Activated gamma-delta T cell treated with Interleukin-2 at 50 U/mL for 16 hours (primary cell): Measurements from ENCODE around the gene WDR74.
A peak's percentile ranks its signal among the peaks of the same experiment; 100 is the strongest.
"Not testable (repeated sequence)": the region's sequence is repeated elsewhere in the genome, so short reads cannot be mapped to it uniquely, and the experiment has no call there.

Experiments used
- DNase-seq: peaks from one replicate; pipeline ENCODE4 v3.0.0-alpha.2; 2020

Gene WDR74

DNA sequence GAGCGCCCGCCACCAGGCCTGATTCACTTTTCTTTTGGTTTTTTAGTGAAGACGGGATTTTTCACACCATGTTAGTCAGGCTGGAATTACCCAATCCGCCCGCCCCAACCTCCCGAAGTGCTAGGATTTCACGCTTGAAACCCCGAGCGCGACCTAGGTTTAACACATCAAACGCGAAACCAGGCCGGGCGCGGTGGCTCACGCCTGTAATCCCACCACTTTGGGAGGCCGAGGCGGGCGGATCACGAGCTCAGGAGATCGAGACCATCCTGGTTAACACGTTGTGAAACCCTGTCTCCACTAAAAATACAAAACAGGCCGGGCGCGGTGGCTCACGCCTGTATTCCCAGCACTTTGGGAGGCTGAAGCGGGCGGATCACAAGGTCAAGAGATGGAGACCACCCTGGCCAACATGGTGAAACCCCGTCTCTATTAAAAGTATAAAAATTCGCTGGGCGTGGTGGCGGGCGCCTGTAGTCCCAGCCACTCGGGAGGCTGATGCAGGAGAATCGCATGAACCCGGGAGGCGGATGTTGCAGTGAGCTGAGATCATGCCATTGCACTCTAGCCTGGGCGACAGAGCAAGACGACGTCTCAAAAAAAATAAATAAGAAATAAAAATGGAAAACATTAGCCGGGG is 1.5 kb upstream of the WDR74 start:
- DNase-seq, result peak; percentile 70

GRCh38 chr11:62835336-62835735 is 4.1 kb downstream of the WDR74 start:
- no peak for DNase-seq

- no peak for DNase-seq
Observed at GRCh38 chr11:62832336-62833234, 6.8 kb downstream of the WDR74 start, which contains the start of gene TEX54. TSS of gene TEX54 (minus strand) at chr11:62832841.

- DNase-seq, result peak; percentile 100
Observed at GRCh38 chr11:62831520-62832335, 7.7 kb downstream of the WDR74 start, which contains the start of gene STX5. TSS of gene STX5 (minus strand) at chr11:62832051. CDS start at chr11:62831243, 808 bp downstream.

- no peak for DNase-seq
Observed at GRCh38 chr11:62830904-62831519, 8.4 kb downstream of the WDR74 start.

DNA sequence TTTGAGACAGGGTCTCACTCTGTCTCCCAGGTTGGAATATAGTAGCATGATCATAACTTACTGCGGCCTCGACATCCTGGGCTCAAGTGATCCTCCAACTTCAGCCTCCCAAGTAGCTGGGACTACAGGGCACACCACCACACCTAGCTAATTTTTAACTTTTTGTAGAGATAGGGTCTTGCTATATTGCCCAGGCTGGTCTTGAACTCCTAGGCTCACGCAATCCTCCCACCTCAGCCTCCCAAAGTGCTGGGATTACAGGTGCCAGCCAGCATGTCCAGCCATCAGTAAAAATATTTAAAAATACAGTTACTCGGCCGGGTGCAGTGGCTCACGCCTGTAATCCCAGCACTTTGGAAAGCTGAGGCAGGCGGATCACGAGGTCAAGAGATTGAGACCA is 11.3 kb downstream of the WDR74 start:
- DNase-seq, result not testable (repeated sequence)

DNA sequence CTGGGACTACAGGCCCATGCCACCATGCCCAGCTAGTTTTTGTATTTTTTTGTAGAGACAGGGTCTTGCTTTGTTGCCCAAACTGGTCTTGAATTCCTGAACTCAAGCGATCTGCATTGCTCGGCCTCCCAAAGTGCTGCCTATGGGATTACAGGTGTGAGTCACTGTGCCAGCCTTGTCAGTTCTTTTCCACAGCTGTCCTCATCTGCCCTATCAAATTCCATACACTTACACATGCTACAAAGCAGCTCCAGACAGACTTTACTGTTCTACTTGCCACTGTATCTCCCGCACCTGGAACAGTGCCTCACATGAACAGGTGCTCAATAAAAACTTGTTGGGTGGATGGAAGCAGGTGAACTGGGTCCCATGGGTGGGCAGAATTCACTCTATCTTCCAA is 15.7 kb downstream of the WDR74 start:
- DNase-seq, result no peak

DNA sequence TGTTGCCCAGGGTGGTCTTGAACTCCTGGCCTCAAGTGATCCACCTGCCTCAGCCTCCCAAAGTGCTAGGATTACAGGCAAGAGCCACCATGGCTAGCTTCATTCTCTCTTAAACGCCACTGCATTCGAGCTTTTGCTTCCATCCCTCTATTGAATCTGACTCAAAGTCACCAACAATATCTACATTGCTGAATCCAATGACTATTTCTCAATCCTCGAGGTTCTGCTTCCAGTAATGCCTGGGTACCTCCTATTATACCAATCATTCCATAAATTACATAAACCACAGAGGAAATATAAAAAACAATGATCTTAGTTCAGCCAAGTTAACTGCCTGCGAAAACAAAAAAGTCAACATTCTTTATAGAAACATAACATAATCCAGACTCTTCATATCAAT is 22.3 kb downstream of the WDR74 start:
- no peak for DNase-seq

GRCh38 chr11:62816557-62816956 is 22.8 kb downstream of the WDR74 start:
- no peak for DNase-seq

DNA sequence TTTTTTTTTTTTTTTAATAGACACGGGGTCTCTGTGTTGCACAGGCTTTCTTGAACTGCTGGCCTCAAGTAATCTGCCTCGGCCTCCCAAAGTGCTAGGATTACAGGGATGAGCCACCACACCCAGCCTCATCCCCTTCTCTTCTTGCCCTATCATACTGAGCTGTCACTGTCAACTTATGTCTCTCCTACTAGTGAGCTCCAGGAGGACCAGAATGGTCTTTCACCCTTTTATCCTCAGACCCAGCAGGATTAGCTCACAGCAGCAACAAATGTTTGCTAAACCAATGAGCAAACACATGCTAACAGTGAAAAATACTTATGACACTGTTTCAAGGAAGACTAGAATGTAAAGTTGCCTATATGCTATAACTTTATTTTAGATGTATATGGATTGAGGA is 27.7 kb downstream of the WDR74 start:
- DNase-seq, result no peak

DNA sequence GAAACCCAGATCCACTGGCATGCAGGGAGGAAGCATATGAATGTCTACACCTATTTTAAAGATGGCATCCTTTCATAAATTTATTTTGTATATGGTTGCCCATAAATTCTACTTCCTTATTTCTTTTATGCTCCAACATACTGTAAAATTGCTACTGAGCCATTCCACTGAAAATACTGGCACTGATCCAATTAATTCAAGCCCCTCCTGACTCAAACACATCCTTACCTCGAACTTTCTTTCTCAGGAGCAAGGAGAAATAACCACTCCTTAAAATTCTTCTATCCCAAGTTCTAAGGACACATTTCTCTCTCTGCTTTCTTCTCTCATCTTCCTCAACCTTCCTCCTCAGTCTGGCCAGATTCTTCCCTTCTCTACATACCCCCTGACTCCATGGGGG is 28.6 kb downstream of the WDR74 start:
- DNase-seq, result no peak

- DNase-seq, result no peak
Observed at GRCh38 chr11:62806611-62807121, 32.7 kb downstream of the WDR74 start.

DNA sequence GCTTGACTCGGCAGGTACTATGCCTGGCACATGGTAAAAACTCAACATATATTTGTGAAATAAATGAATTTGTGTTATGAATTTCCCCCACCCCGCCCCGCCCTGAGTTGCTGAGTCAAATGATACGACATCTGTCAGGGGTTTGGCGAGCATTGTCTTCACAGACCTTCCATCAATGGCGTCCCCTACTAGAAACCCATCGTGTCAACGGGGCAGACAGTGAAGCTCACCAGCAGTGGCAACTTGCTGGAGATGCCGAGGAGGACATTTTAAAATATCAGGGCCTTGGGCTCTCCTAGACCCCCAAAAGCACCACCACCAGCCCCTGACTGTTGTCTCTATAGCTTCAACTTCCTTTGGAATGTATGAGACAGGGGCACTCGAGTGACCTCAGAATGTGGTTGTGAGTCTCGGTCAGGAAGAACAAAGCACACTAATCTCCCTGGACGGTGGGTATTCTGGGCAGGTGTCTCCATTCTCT is 33.4 kb downstream of the WDR74 start:
- no peak for DNase-seq

DNA sequence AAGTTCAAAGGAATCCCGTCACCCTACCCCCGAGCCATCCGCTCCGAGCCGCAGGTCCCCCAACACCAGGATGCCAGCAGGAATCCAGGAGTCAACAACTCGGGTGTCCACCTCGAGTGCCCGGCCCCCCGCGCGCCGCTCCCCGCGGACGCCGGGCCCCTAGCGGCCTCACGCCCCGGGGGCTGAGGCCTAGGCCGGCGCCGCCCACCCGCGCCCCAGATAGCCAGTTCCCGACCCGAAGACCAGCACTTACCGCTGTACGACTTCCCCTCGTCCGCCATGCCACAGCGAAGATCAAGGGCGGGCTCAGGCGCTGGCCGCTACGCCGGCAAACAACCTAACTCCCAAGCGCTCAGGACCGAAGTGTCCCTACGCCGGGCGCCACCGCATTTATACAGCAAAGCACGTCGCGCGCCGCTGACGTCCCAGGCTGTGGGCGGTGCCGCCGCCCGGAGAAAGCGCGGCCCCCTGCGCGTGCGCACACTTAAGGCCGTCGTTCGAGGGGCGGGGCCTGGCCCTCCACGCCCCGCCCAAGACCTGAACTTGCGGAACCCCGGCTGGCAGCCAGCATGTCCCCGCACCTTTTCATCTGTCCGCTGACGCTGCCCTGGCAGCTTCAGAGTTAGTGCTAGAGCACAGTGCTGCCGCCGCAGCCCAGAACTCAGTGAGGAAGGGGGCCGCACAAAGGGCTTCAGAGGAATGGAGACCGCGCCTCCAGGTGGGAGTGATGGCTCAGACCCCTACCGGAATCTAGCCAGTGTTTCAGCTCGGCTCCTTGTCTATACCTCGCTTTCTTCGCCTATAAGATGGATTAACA is 34.1 kb downstream of the WDR74 start, which contains the start of gene NXF1:
Gene NXF1, minus strand, starts transcription at position 365 of the 817 bp plus-strand sequence. Its CDS starts 84 bp downstream, at position 281.
- peak; percentile 94 for DNase-seq

- DNase-seq, result no peak
Observed at GRCh38 chr11:62804310-62805075, 34.9 kb downstream of the WDR74 start.

GRCh38 chr11:62801071-62801470 is 38.3 kb downstream of the WDR74 start:
- DNase-seq, result no peak

- no peak for DNase-seq
Observed at GRCh38 chr11:62799486-62799885, 39.9 kb downstream of the WDR74 start.

GRCh38 chr11:62796281-62796680 is 43.1 kb downstream of the WDR74 start:
- DNase-seq, result no peak

- no peak for DNase-seq
Observed at GRCh38 chr11:62794201-62794775, 45.1 kb downstream of the WDR74 start.

- DNase-seq, result no peak
Observed at GRCh38 chr11:62792202-62792575, 47.2 kb downstream of the WDR74 start.
